ENCODE data around the gene NCR2. TPM values are rescaled to one million over a fixed set of nuclear protein-coding genes. Genes with fewer than 3 reads are reported as not detected.

Gene NCR2
- polyA plus RNA-seq, 6 donors from 2014 or later: not detected

DNA sequence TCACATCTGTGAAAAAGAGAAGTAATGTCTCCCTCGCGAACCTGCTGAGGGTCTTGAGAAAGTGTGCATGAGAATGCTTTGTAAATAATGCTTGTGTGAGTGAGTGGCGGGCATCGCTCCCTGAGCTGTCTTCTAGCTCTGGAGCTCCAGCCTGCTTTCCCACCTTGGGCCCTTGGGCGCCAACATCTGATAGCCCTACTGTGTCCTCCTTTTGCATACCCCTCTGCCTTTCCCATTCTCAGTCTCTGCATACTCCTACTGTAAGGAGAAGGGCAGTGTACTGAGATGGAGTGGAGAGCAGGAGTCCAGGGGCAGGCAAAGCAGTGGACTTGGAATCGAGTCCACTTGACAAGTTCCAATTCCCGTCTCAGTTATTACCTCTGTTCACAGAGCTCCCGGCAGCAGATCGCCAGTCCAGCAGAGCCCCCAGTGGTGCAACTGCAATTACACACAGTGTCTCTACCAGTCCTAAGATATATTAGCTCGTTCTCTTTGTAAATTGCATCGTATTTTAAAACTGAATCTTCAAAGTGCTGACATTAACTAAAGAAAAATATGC is 847 bp upstream of the NCR2 start:
- H3K27ac Mint-ChIP-seq: peak overlapping the region; percentile 94 to 99 (median 98)
- ATAC-seq (ENCODE audit: low read depth in 2 of 2) (no peak), DNase-seq (no peak)
- peaks cover 38 to 53% (median 49%) of the 10 kb centered on the region in 3 donors for H3K4me1 Mint-ChIP-seq
- H3K36me3 Mint-ChIP-seq: no peaks in the 10 kb centered on the region
- H3K4me3 Mint-ChIP-seq: peak overlapping the region; percentile 45 to 87 (median 76)
- H3K27me3 Mint-ChIP-seq: no peaks in the 10 kb centered on the region
- no peaks in the 10 kb centered on the region for H3K9me3 Mint-ChIP-seq

DNA sequence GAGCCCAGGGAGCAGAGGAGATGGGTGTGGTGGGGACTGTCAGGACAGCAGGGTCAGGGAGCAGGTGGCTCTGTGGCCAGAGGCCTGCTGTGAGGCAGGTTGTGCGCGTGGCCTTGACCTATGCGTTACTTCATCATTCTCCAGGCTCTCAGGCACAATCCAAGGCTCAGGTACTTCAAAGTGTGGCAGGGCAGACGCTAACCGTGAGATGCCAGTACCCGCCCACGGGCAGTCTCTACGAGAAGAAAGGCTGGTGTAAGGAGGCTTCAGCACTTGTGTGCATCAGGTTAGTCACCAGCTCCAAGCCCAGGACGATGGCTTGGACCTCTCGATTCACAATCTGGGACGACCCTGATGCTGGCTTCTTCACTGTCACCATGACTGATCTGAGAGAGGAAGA is 535 bp downstream of the NCR2 start:
- H3K27ac Mint-ChIP-seq: peak overlapping the region in 5 of 6 donors; percentile 53 to 94 (median 62)
- H3K9me3 Mint-ChIP-seq: no peaks in the 10 kb centered on the region
- H3K36me3 Mint-ChIP-seq: no peaks in the 10 kb centered on the region
- DNase-seq (no peak), ATAC-seq (ENCODE audit: low read depth in 2 of 2) (no peak)
- no peaks in the 10 kb centered on the region for H3K27me3 Mint-ChIP-seq
- peaks cover 38 to 53% (median 49%) of the 10 kb centered on the region in 3 donors for H3K4me1 Mint-ChIP-seq
- peak overlapping the region in 1 of 8 donors; percentile 51 for H3K4me3 Mint-ChIP-seq

DNA sequence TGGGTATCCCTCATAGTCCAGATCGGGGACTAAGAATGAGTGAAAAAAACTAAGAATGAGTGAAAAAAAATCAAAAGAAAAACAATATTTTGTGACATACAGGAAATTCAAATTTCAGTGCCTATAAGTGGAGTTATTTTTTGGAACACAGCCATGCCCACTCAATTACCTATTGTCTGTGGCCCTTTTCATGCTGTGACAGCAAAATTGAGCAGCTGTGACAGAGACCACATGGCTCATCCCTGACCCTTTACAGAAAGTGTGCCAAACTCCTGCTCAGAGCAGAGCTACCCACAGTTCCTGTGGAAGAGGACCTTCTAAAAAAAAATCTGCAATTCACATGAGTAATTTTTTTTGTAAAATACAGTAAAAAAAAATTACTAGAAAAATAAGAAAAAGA is 1.4 kb downstream of the NCR2 start:
- H3K27me3 Mint-ChIP-seq: peaks cover 0 to 6% (median 5%) of the 10 kb centered on the region in 3 donors
- H3K4me3 Mint-ChIP-seq: no peak overlapping the region
- ATAC-seq (ENCODE audit: low read depth in 2 of 2): no peak
- no peaks in the 10 kb centered on the region for H3K9me3 Mint-ChIP-seq
- DNase-seq: no peak
- H3K27ac Mint-ChIP-seq: peak overlapping the region in 4 of 6 donors; percentile 62 to 94 (median 66)
- peaks cover 33 to 48% (median 45%) of the 10 kb centered on the region in 3 donors for H3K4me1 Mint-ChIP-seq
- no peaks in the 10 kb centered on the region for H3K36me3 Mint-ChIP-seq

DNA sequence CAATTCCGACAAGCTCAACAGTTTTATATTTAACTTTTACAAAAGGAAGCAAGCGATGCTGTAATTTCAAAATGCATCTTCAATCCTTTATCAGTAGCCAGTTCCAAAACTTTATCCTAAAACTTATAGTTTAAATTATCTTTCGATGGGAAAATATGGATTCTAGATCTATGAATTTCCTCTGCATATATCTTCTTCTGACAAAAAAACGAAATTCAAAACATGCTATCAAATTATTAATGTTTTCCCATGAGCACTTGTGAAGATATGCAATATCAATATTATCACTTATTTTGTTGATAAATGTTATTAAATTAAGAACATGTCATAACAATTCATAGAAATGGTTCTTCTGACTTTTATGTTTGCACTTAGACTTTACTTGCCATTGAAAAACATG is 2.3 kb downstream of the NCR2 start:
- no peaks in the 10 kb centered on the region for H3K36me3 Mint-ChIP-seq
- ATAC-seq (ENCODE audit: low read depth in 2 of 2) (no peak), DNase-seq (no peak)
- peaks cover 27 to 39% (median 37%) of the 10 kb centered on the region in 3 donors for H3K4me1 Mint-ChIP-seq
- H3K4me3 Mint-ChIP-seq: no peak overlapping the region
- no peaks in the 10 kb centered on the region for H3K9me3 Mint-ChIP-seq
- H3K27me3 Mint-ChIP-seq: peaks cover 0 to 15% (median 13%) of the 10 kb centered on the region in 3 donors
- H3K27ac Mint-ChIP-seq: no peak overlapping the region

GRCh38 chr6:41338659-41339058 is 3.3 kb downstream of the NCR2 start:
- H3K36me3 Mint-ChIP-seq: no peaks in the 10 kb centered on the region
- H3K27ac Mint-ChIP-seq: no peak overlapping the region

DNA sequence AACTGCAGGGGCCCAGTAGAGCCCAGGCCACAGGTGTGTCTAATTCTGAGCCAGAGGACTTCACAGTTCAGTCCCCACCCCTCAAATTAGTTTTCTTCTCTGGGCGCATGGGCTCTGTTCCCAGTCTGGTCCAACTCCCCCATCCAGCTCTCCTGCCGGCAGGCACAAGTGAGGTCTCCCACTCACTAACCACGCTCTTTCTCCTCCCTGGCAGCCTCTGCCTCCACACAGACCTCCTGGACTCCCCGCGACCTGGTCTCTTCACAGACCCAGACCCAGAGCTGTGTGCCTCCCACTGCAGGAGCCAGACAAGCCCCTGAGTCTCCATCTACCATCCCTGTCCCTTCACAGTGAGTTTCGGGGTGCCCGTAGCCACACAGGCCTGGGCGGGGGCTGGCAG is 6.2 kb downstream of the NCR2 start:
- H3K4me3 Mint-ChIP-seq: no peak overlapping the region
- peaks cover 10 to 46% (median 42%) of the 10 kb centered on the region in 3 donors for H3K27me3 Mint-ChIP-seq
- peak overlapping the region in 1 of 6 donors; percentile 6 for H3K27ac Mint-ChIP-seq
- ATAC-seq (ENCODE audit: low read depth in 2 of 2) (no peak), DNase-seq (no peak)
- no peaks in the 10 kb centered on the region for H3K36me3 Mint-ChIP-seq
- peaks cover 1 to 6% (median 5%) of the 10 kb centered on the region in 3 donors for H3K4me1 Mint-ChIP-seq
- no peaks in the 10 kb centered on the region for H3K9me3 Mint-ChIP-seq

More at GRCh38 chr6:41338659-41339058, 3.3 kb downstream of the NCR2 start:
- Mint-ChIP-seq H3K4me1 (peaks cover 23 to 29% (median 28%) of the 10 kb centered on the region in 3 donors), H3K9me3 (no peaks in the 10 kb centered on the region), H3K27me3 (peaks cover 0 to 25% (median 20%) of the 10 kb centered on the region in 3 donors), H3K4me3 (no peak overlapping the region)
- DNase-seq (no peak), ATAC-seq (ENCODE audit: low read depth in 2 of 2) (no peak)

GRCh38 chr6:41342241-41342640 is 6.8 kb downstream of the NCR2 start:
- DNase-seq (no peak), ATAC-seq (ENCODE audit: low read depth in 2 of 2) (no peak)
- no peaks in the 10 kb centered on the region for H3K9me3 Mint-ChIP-seq
- peaks cover 0 to 6% (median 5%) of the 10 kb centered on the region in 3 donors for H3K4me1 Mint-ChIP-seq
- H3K4me3 Mint-ChIP-seq: no peak overlapping the region
- no peaks in the 10 kb centered on the region for H3K36me3 Mint-ChIP-seq
- peaks cover 10 to 53% (median 49%) of the 10 kb centered on the region in 3 donors for H3K27me3 Mint-ChIP-seq
- no peak overlapping the region for H3K27ac Mint-ChIP-seq

- Mint-ChIP-seq H3K4me1 (peaks cover 0 to 6% (median 5%) of the 10 kb centered on the region in 3 donors), H3K27me3 (peaks cover 19 to 68% (median 57%) of the 10 kb centered on the region in 3 donors), H3K4me3 (no peak overlapping the region), H3K9me3 (peaks cover 0 to 14% (median 10%) of the 10 kb centered on the region in 7 donors), H3K36me3 (no peaks in the 10 kb centered on the region), H3K27ac (peak overlapping the region in 1 of 6 donors; percentile 65)
- no peak for DNase-seq
- no peak for ATAC-seq (ENCODE audit: low read depth in 2 of 2)
These were observed 8.3 kb downstream of the NCR2 start for GRCh38 chr6:41343641-41344187.

- DNase-seq: no peak
- no peaks in the 10 kb centered on the region for H3K36me3 Mint-ChIP-seq
- peaks cover 22 to 77% (median 66%) of the 10 kb centered on the region in 3 donors for H3K27me3 Mint-ChIP-seq
- ATAC-seq (ENCODE audit: low read depth in 2 of 2): no peak
- H3K27ac Mint-ChIP-seq: peak overlapping the region in 2 of 6 donors; percentile 81 to 84
- peak overlapping the region in 1 of 8 donors; percentile 12 for H3K4me3 Mint-ChIP-seq
- H3K4me1 Mint-ChIP-seq: peaks cover 0 to 6% (median 5%) of the 10 kb centered on the region in 3 donors
- peaks cover 0 to 18% (median 11%) of the 10 kb centered on the region in 7 donors for H3K9me3 Mint-ChIP-seq
These were observed 9.5 kb downstream of the NCR2 start for GRCh38 chr6:41344876-41345275.

DNA sequence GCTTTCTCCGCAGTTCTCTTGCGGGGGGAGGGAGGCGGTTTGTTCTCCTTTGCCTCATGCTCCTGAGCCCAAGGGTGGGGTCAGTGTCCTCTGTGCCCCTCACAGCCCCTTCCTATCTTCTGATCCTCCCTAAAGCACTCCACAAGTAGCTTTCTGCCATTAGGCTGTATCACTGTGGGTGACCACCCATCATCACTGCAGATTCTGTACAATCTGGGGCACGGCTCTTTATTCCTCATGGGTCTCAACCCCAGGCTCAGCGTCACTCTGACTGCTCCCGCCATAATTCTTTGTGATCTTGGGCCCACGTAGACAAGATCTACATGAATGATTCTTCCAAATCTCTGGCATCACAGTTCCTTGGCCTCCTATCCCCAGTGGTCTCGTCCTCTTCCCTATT is 10.5 kb downstream of the NCR2 start:
- Mint-ChIP-seq H3K4me3 (no peak overlapping the region), H3K27me3 (peaks cover 33 to 87% (median 76%) of the 10 kb centered on the region in 3 donors), H3K9me3 (peaks cover 0 to 18% (median 11%) of the 10 kb centered on the region in 7 donors), H3K36me3 (no peaks in the 10 kb centered on the region), H3K4me1 (peaks cover 0 to 6% (median 5%) of the 10 kb centered on the region in 3 donors), H3K27ac (no peak overlapping the region)
- no peak for ATAC-seq (ENCODE audit: low read depth in 2 of 2)
- no peak for DNase-seq

DNA sequence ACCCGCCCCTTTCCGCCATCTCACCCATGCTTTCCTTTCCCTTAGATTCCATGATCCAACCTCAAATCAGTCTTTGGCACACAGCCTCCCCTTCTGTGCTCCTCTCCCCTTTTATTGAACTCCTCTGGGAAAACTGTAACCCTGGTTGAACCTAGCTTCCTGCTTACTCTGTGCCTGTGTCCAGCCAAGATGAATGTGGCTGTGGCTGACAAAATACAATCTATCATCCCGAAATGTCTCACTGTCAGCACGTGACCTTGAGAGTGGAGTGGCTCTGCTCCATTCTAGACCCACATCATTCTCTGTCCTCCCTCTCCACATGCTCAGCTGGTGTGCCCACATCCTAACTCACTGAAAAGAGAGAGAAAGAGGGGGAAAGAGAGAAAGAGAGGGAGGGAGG is 11.0 kb downstream of the NCR2 start:
- Mint-ChIP-seq H3K4me1 (peaks cover 0 to 6% (median 5%) of the 10 kb centered on the region in 3 donors), H3K27me3 (peaks cover 37 to 90% (median 77%) of the 10 kb centered on the region in 3 donors), H3K27ac (no peak overlapping the region), H3K4me3 (no peak overlapping the region), H3K9me3 (peaks cover 0 to 18% (median 11%) of the 10 kb centered on the region in 7 donors), H3K36me3 (no peaks in the 10 kb centered on the region)
- no peak for DNase-seq
- no peak for ATAC-seq (ENCODE audit: low read depth in 2 of 2)

- Mint-ChIP-seq H3K27ac (peak overlapping the region in 1 of 6 donors; percentile 54), H3K4me3 (no peak overlapping the region), H3K36me3 (no peaks in the 10 kb centered on the region), H3K9me3 (peaks cover 0 to 18% (median 11%) of the 10 kb centered on the region in 7 donors), H3K27me3 (peaks cover 39 to 84% (median 69%) of the 10 kb centered on the region in 3 donors), H3K4me1 (peaks cover 0 to 6% (median 5%) of the 10 kb centered on the region in 3 donors)
- ATAC-seq (ENCODE audit: low read depth in 2 of 2): no peak
- DNase-seq: no peak
These were observed 12.1 kb downstream of the NCR2 start for GRCh38 chr6:41347378-41348050.

DNA sequence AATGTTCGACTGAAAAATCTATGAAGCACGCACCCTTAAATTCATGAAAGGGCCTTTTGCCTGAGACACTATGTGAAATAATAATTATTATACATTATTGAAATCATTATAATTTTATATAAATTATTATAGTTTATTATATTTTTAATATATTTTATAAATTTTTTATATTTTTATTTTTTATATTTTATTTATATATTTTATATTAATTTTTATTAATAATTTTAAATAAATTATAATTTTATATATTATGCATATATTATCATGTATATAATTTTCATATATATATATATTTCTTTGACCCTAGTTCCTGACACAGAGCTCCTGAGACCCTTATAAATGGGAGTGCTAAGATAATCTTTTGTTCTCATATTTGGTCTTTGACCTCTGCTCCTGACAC is 13.5 kb downstream of the NCR2 start:
- peaks cover 0 to 18% (median 11%) of the 10 kb centered on the region in 7 donors for H3K9me3 Mint-ChIP-seq
- peaks cover 0 to 5% (median 3%) of the 10 kb centered on the region in 3 donors for H3K4me1 Mint-ChIP-seq
- ATAC-seq (ENCODE audit: low read depth in 2 of 2) (no peak), DNase-seq (no peak)
- no peak overlapping the region for H3K27ac Mint-ChIP-seq
- H3K27me3 Mint-ChIP-seq: peaks cover 43 to 85% (median 63%) of the 10 kb centered on the region in 3 donors
- no peaks in the 10 kb centered on the region for H3K36me3 Mint-ChIP-seq
- H3K4me3 Mint-ChIP-seq: no peak overlapping the region

Data from naive B cell (primary cell).